Fibroblast of lung (primary cell): ENCODE measurements around the gene ELMO2. TPM values are rescaled to one million over a fixed set of nuclear protein-coding genes. Genes with fewer than 3 reads are reported as not detected.

ENCODE experiments used
- DNase-seq, 2 donors: peaks; one replicate each; pipeline versions ENCODE4 v3.0.0 to v3.0.0-alpha.2; 2010; ENCODE audit warnings: low read depth in 2 of 2
- H2AFZ ChIP-seq: 2 replicates; pipeline ENCODE4 v1.5.1; 2012; ENCODE audit warnings: low read length, control low read depth, inconsistent platforms
- H3K27ac ChIP-seq: 2 replicates; pipeline ENCODE4 v1.5.1; 2011; ENCODE audit warnings: low read length, control low read depth; ENCODE audit not compliant: insufficient read depth
- H3K27me3 ChIP-seq: 2 replicates; pipeline ENCODE4 v1.5.1; 2011; ENCODE audit warnings: mild to moderate bottlenecking, low read length; ENCODE audit not compliant: control insufficient read depth, insufficient read depth
- H3K36me3 ChIP-seq: 2 replicates; pipeline ENCODE4 v1.5.1; 2011; ENCODE audit warnings: low read length; ENCODE audit not compliant: control insufficient read depth, insufficient read depth
- H3K4me1 ChIP-seq: 2 replicates; pipeline ENCODE4 v1.5.1; 2011; ENCODE audit warnings: low read length; ENCODE audit not compliant: control insufficient read depth, insufficient read depth; ENCODE audit errors: extremely low read depth
- H3K4me2 ChIP-seq: 2 replicates; pipeline ENCODE4 v1.5.1; 2011; ENCODE audit warnings: low read length, control low read depth; ENCODE audit not compliant: insufficient read depth; ENCODE audit errors: extremely low read depth
- H3K4me3 ChIP-seq, 4 experiments: fragments of 200-600 bp in 1 of 4; sonication (generic) in 1 of 4; replicated peaks in 1 of 4; 2 replicates each; pipeline ENCODE4 v1.5.1; 2011 to 2016; ENCODE audit warnings: low read length in 4 of 4, low read depth in 3 of 4, mild to moderate bottlenecking in 3 of 4, control low read depth in 2 of 4, inconsistent platforms in 1 of 4, mixed read lengths in 1 of 4; ENCODE audit not compliant: insufficient read depth in 1 of 4; ENCODE audit errors: control extremely low read depth in 1 of 4
- H3K79me2 ChIP-seq: 2 replicates; pipeline ENCODE4 v1.5.1; 2012; ENCODE audit warnings: mild to moderate bottlenecking, low read length, inconsistent platforms; ENCODE audit not compliant: control insufficient read depth, insufficient read depth
- H3K9ac ChIP-seq: 2 replicates; pipeline ENCODE4 v1.5.1; 2011; ENCODE audit warnings: mild to moderate bottlenecking, low read length, control low read depth; ENCODE audit not compliant: insufficient read depth
- H3K9me3 ChIP-seq: 2 replicates; pipeline ENCODE4 v1.5.1; 2012; ENCODE audit warnings: low read depth, low read length; ENCODE audit not compliant: control insufficient read depth, insufficient read depth
- H4K20me1 ChIP-seq: 2 replicates; pipeline ENCODE4 v1.5.1; 2011; ENCODE audit warnings: low read length; ENCODE audit not compliant: control insufficient read depth, insufficient read depth; ENCODE audit errors: extremely low read depth
- EZH2 ChIP-seq: IDR thresholded peaks from 2 replicates; pipeline ENCODE4 v1.5.1; 2012; ENCODE audit warnings: low read length, control low read depth, mild to moderate bottlenecking; ENCODE audit errors: missing control alignments
- polyA plus RNA-seq, 2 donors: library from polyadenylated mRNA; depleted of rRNA in 1 of 2; stranded (reverse) in 1 of 2; unstranded in 1 of 2; fragments of >200 nt; gene quantifications; 2 replicates each; pipeline ENCODE4 v1.2.1, GENCODE V29; 2011 to 2012; ENCODE audit warnings: missing spikeins in 1 of 2
- total RNA-seq: library from RNA; depleted of rRNA; stranded (reverse); fragments of >200 nt; gene quantifications from 2 replicates; pipeline ENCODE4 v1.2.1, GENCODE V29; 2014
- TF ChIP-seq, protein P1 (sequence below), 2 donors: IDR thresholded peaks in 1 of 2; conservative IDR thresholded peaks in 1 of 2; 1 replicate in 1 of 2; 2 replicates in 1 of 2; pipeline ENCODE4 v1.5.1; 2011 to 2012; ENCODE audit warnings: low read length in 2 of 2, control low read depth in 1 of 2, inconsistent platforms in 1 of 2, low read depth in 1 of 2, mild to moderate bottlenecking in 1 of 2

The ELMO2 gene
- total and polyA plus RNA-seq, 2 donors (not counting 1 experiment from before 2014, with no cell fraction given), result 33.7 to 43.8 TPM

DNA sequence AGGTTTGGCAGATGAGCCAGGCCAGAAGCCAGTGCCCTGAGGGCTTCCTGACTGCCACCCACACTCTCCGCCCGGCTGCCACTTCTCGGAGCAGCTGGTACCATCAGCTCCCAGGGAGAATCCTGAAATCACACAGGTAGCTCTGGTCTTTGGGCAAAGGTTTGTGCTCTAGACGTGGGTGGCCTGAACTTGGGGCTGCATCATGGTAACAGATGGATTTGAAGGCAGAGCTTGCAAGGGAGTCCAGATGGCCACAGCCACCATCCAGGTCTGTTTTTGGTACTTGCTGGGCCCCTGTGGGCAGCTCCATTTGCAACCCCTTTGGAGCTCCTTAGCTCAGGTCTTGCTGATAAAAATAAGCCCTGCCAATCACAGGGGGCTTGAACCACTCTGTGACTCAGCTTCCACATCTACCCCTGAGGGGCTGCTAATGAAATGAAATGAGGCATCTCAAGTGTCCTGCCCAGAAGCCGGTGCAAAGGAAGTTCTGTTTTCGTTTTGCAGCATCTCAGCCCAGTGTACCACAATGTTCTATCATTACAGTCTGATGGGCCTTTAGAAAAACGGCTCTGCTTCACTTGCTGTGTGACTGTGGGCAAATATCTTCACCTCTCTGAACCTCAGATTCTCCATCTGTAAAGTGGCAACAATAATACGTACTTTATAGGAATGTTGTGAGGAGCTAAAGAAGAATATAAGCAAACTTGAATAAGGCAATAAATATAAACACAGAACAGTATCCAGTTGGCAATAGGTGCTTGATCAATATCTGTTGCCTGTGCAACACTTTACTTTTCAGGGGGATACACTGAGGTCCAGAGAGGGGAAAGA is 73.0 kb downstream of the ELMO2 start:
- no peak for DNase-seq
- TF ChIP-seq, protein P1, sequence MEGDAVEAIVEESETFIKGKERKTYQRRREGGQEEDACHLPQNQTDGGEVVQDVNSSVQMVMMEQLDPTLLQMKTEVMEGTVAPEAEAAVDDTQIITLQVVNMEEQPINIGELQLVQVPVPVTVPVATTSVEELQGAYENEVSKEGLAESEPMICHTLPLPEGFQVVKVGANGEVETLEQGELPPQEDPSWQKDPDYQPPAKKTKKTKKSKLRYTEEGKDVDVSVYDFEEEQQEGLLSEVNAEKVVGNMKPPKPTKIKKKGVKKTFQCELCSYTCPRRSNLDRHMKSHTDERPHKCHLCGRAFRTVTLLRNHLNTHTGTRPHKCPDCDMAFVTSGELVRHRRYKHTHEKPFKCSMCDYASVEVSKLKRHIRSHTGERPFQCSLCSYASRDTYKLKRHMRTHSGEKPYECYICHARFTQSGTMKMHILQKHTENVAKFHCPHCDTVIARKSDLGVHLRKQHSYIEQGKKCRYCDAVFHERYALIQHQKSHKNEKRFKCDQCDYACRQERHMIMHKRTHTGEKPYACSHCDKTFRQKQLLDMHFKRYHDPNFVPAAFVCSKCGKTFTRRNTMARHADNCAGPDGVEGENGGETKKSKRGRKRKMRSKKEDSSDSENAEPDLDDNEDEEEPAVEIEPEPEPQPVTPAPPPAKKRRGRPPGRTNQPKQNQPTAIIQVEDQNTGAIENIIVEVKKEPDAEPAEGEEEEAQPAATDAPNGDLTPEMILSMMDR (conservative IDR thresholded peaks at IDR 0.05 in 1 of 2, IDR thresholded peaks at IDR 0.05 in 1 of 2; ENCODE audit: low read depth in 1 of 2, low read length in 2 of 2), result no peak
- no peak for TF ChIP-seq EZH2
- Histone ChIP-seq H3K27me3 (peaks cover 27% of the 10 kb centered on the region), H3K4me1 (no peaks in the 10 kb centered on the region), H3K27ac (no peak overlapping the region), H3K4me3 (no peak overlapping the region), H3K36me3 (no peaks in the 10 kb centered on the region), H3K9ac (no peak overlapping the region), H3K9me3 (no peaks in the 10 kb centered on the region), H3K4me2 (no peak overlapping the region), H4K20me1 (no peaks in the 10 kb centered on the region), H2AFZ (no peak overlapping the region), H3K79me2 (no peaks in the 10 kb centered on the region)

GRCh38 chr20:46332373-46333160 is 73.8 kb downstream of the ELMO2 start:
- no peak overlapping the region for H2AFZ ChIP-seq
- peaks cover 25% of the 10 kb centered on the region for H3K27me3 ChIP-seq
- H3K9ac ChIP-seq, result no peak overlapping the region
- no peak overlapping the region for H3K27ac ChIP-seq
- H3K4me3 ChIP-seq, result no peak overlapping the region
- H3K79me2 ChIP-seq, result no peaks in the 10 kb centered on the region
- H3K36me3 ChIP-seq, result no peaks in the 10 kb centered on the region
- TF ChIP-seq EZH2, result no peak
- TF ChIP-seq, protein P1 (conservative IDR thresholded peaks at IDR 0.05 in 1 of 2, IDR thresholded peaks at IDR 0.05 in 1 of 2; ENCODE audit: low read depth in 1 of 2, low read length in 2 of 2), result no peak
- H3K4me1 ChIP-seq, result no peaks in the 10 kb centered on the region
- no peak for DNase-seq
- no peaks in the 10 kb centered on the region for H4K20me1 ChIP-seq
- no peak overlapping the region for H3K4me2 ChIP-seq
- H3K9me3 ChIP-seq, result no peaks in the 10 kb centered on the region

DNA sequence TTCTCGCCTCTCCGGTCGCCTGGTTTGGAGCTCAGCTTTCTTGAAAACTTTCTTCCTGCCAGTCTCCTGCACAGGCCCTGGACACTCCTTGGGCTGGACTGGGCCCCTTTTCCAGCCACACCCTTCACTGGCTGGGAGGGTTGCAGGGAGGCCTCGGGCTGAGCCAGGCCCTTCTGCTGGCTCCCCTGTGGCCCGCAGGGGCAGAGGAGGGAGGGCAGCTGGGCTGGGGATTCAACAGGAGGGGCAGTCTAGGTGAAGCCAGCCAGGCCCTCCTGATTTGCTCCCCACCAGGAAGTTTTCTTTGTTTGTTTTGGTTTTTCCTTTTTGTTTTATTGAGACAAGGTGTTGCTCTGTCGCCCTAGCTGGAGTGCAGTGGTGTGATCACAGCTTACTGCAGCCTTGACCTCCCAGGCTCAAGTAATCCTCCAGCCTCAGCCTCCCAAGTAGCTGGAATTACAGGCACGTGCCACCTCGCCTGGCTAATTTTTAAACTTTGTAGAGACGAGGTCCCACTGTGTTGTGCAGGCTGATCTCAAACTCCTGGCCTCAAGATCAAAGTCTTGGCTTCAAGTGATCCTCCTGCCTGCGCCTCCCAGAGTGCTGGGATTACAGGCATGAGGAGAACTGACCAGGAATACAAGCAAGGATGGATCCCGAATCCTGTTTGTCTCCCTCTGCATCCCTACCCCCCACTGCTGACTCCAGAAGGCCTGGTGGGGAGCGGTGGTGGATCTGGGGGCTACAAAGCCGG is 74.6 kb downstream of the ELMO2 start:
- no peaks in the 10 kb centered on the region for H3K36me3 ChIP-seq
- H3K27ac ChIP-seq, result no peak overlapping the region
- DNase-seq, result no peak
- no peaks in the 10 kb centered on the region for H4K20me1 ChIP-seq
- no peak overlapping the region for H3K4me2 ChIP-seq
- no peaks in the 10 kb centered on the region for H3K4me1 ChIP-seq
- TF ChIP-seq, protein P1 (conservative IDR thresholded peaks at IDR 0.05 in 1 of 2, IDR thresholded peaks at IDR 0.05 in 1 of 2; ENCODE audit: low read depth in 1 of 2, low read length in 2 of 2), result no peak
- TF ChIP-seq EZH2, result no peak
- no peaks in the 10 kb centered on the region for H3K9me3 ChIP-seq
- H2AFZ ChIP-seq, result no peak overlapping the region
- no peak overlapping the region for H3K9ac ChIP-seq
- peaks cover 23% of the 10 kb centered on the region for H3K27me3 ChIP-seq
- no peak overlapping the region for H3K4me3 ChIP-seq
- no peaks in the 10 kb centered on the region for H3K79me2 ChIP-seq
